ENCODE results near the gene LARGE1.

The LARGE1 gene

GRCh38 chr22:33451866-33452469, 468.3 kb downstream of the LARGE1 start:
- FAIRE-seq, result no peak
- DNase-seq (ENCODE audit: insufficient read length, low spot score), result no peak
- TF ChIP-seq POLR2AphosphoS5 (IDR thresholded peaks at IDR 0.05; ENCODE audit: low read depth, low read length) (no peak), TAF1 (IDR thresholded peaks at IDR 0.05; ENCODE audit: low read depth, low read length) (no peak), POLR2A (IDR thresholded peaks at IDR 0.05; ENCODE audit: low read depth, low read length) (no peak), POU2F2 (IDR thresholded peaks at IDR 0.05; ENCODE audit: low read depth, low read length) (no peak), SPI1 (IDR thresholded peaks at IDR 0.05; ENCODE audit: low read depth, low read length) (no peak), PAX5 (IDR thresholded peaks at IDR 0.05; ENCODE audit: insufficient read depth, low read length, severe bottlenecking) (no peak)

GRCh38 chr22:33450756-33451155, 469.5 kb downstream of the LARGE1 start:
- DNase-seq (ENCODE audit: insufficient read length, low spot score), result no peak
- FAIRE-seq, result no peak
- TF ChIP-seq PAX5 (IDR thresholded peaks at IDR 0.05; ENCODE audit: insufficient read depth, low read length, severe bottlenecking), result no peak
- TF ChIP-seq POLR2AphosphoS5 (IDR thresholded peaks at IDR 0.05; ENCODE audit: low read depth, low read length), result no peak
- TF ChIP-seq POU2F2 (IDR thresholded peaks at IDR 0.05; ENCODE audit: low read depth, low read length), result no peak
- TF ChIP-seq POLR2A (IDR thresholded peaks at IDR 0.05; ENCODE audit: low read depth, low read length), result no peak
- no peak for TF ChIP-seq TAF1 (IDR thresholded peaks at IDR 0.05; ENCODE audit: low read depth, low read length)
- TF ChIP-seq SPI1 (IDR thresholded peaks at IDR 0.05; ENCODE audit: low read depth, low read length), result no peak

- no peak for TF ChIP-seq TAF1 (IDR thresholded peaks at IDR 0.05; ENCODE audit: low read depth, low read length)
- TF ChIP-seq PAX5 (IDR thresholded peaks at IDR 0.05; ENCODE audit: insufficient read depth, low read length, severe bottlenecking), result no peak
- no peak for TF ChIP-seq POLR2AphosphoS5 (IDR thresholded peaks at IDR 0.05; ENCODE audit: low read depth, low read length)
- no peak for TF ChIP-seq SPI1 (IDR thresholded peaks at IDR 0.05; ENCODE audit: low read depth, low read length)
- no peak for TF ChIP-seq POLR2A (IDR thresholded peaks at IDR 0.05; ENCODE audit: low read depth, low read length)
- TF ChIP-seq POU2F2 (IDR thresholded peaks at IDR 0.05; ENCODE audit: low read depth, low read length), result no peak
- DNase-seq (ENCODE audit: insufficient read length, low spot score) (no peak), FAIRE-seq (no peak)
Observed at GRCh38 chr22:33447733-33448132, 472.5 kb downstream of the LARGE1 start.

- TF ChIP-seq POLR2A (IDR thresholded peaks at IDR 0.05; ENCODE audit: low read depth, low read length) (no peak), POLR2AphosphoS5 (IDR thresholded peaks at IDR 0.05; ENCODE audit: low read depth, low read length) (no peak), POU2F2 (IDR thresholded peaks at IDR 0.05; ENCODE audit: low read depth, low read length) (no peak), TAF1 (IDR thresholded peaks at IDR 0.05; ENCODE audit: low read depth, low read length) (no peak), PAX5 (IDR thresholded peaks at IDR 0.05; ENCODE audit: insufficient read depth, low read length, severe bottlenecking) (no peak), SPI1 (IDR thresholded peaks at IDR 0.05; ENCODE audit: low read depth, low read length) (no peak)
- FAIRE-seq (no peak), DNase-seq (ENCODE audit: insufficient read length, low spot score) (no peak)
Observed at GRCh38 chr22:33443683-33444082, 476.6 kb downstream of the LARGE1 start.

DNA sequence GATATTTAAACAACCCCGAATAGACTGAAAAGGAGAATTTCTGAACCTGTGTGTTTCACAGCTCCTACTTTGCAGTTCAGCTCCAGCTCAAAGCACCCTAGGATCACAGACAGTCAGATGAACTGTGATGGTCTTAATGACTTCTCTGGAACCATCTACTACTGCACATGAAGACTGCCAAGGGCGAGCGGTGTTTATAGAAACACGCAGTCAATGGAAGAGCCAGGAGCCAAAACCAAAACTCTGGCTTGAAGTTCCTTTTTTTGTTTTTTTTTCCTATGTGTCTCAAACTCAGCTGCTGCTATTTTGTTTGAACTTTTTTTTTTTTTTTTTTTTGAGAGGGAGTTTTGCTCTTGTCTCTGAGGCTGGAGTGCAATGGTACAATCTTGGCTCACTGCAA, 479.5 kb downstream of the LARGE1 start:
- FAIRE-seq (no peak), DNase-seq (ENCODE audit: insufficient read length, low spot score) (no peak)
- TF ChIP-seq POLR2AphosphoS5 (IDR thresholded peaks at IDR 0.05; ENCODE audit: low read depth, low read length) (no peak), POLR2A (IDR thresholded peaks at IDR 0.05; ENCODE audit: low read depth, low read length) (no peak), POU2F2 (IDR thresholded peaks at IDR 0.05; ENCODE audit: low read depth, low read length) (no peak), SPI1 (IDR thresholded peaks at IDR 0.05; ENCODE audit: low read depth, low read length) (no peak), PAX5 (IDR thresholded peaks at IDR 0.05; ENCODE audit: insufficient read depth, low read length, severe bottlenecking) (no peak), TAF1 (IDR thresholded peaks at IDR 0.05; ENCODE audit: low read depth, low read length) (no peak)

DNA sequence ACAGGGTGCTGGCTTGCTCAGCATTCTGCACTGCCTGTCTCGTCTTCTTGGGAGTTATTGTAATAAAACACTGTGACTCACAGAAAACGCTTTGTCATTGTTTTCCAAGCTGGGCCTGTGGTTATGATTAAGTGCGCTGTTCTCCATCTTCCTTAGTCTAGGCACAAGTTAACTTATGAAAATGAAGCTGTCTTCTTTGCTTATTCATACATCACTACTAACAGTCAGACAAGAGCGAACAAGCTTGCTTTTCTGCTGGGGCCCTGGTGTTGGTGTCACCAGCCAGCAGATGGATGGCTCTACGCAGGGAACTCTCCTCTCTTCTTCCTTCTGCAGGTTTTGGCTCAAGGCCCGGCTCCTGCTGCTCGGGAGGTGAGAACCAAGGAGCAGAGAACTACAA, 482.0 kb downstream of the LARGE1 start:
- TF ChIP-seq PAX5 (IDR thresholded peaks at IDR 0.05; ENCODE audit: insufficient read depth, low read length, severe bottlenecking) (no peak), POLR2A (IDR thresholded peaks at IDR 0.05; ENCODE audit: low read depth, low read length) (no peak), TAF1 (IDR thresholded peaks at IDR 0.05; ENCODE audit: low read depth, low read length) (no peak), POLR2AphosphoS5 (IDR thresholded peaks at IDR 0.05; ENCODE audit: low read depth, low read length) (no peak), SPI1 (IDR thresholded peaks at IDR 0.05; ENCODE audit: low read depth, low read length) (no peak), POU2F2 (IDR thresholded peaks at IDR 0.05; ENCODE audit: low read depth, low read length) (no peak)
- FAIRE-seq (no peak), DNase-seq (ENCODE audit: insufficient read length, low spot score) (no peak)

DNA sequence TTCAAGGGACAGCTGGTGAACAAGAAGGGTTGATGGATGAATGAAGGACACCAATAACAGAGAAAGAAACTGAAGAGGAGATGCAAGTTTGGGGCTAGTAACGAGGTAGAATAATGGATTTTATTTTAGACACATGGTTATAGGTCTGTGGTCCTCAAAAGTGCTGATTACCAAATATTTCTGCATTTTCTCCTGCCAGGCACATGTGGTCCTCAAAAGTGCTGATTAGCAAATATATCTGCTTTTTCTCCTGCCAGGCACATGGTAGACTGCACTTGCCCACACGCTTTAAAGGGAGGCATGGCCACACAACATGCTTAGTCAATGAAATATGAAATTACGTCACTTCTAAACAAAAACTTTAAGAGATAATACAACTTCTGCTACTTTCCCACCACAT, 489.0 kb downstream of the LARGE1 start:
- FAIRE-seq, result no peak
- TF ChIP-seq TAF1 (IDR thresholded peaks at IDR 0.05; ENCODE audit: low read depth, low read length), result no peak
- no peak for TF ChIP-seq PAX5 (IDR thresholded peaks at IDR 0.05; ENCODE audit: insufficient read depth, low read length, severe bottlenecking)
- TF ChIP-seq POU2F2 (IDR thresholded peaks at IDR 0.05; ENCODE audit: low read depth, low read length), result no peak
- TF ChIP-seq POLR2A (IDR thresholded peaks at IDR 0.05; ENCODE audit: low read depth, low read length), result no peak
- TF ChIP-seq SPI1 (IDR thresholded peaks at IDR 0.05; ENCODE audit: low read depth, low read length), result no peak
- no peak for TF ChIP-seq POLR2AphosphoS5 (IDR thresholded peaks at IDR 0.05; ENCODE audit: low read depth, low read length)
- DNase-seq (ENCODE audit: insufficient read length, low spot score), result no peak

GRCh38 chr22:33429281-33429680, 491.0 kb downstream of the LARGE1 start:
- TF ChIP-seq PAX5 (IDR thresholded peaks at IDR 0.05; ENCODE audit: insufficient read depth, low read length, severe bottlenecking) (no peak), SPI1 (IDR thresholded peaks at IDR 0.05; ENCODE audit: low read depth, low read length) (no peak), POLR2A (IDR thresholded peaks at IDR 0.05; ENCODE audit: low read depth, low read length) (no peak), POU2F2 (IDR thresholded peaks at IDR 0.05; ENCODE audit: low read depth, low read length) (no peak), TAF1 (IDR thresholded peaks at IDR 0.05; ENCODE audit: low read depth, low read length) (no peak), POLR2AphosphoS5 (IDR thresholded peaks at IDR 0.05; ENCODE audit: low read depth, low read length) (no peak)
- no peak for FAIRE-seq
- DNase-seq (ENCODE audit: insufficient read length, low spot score), result no peak

DNA sequence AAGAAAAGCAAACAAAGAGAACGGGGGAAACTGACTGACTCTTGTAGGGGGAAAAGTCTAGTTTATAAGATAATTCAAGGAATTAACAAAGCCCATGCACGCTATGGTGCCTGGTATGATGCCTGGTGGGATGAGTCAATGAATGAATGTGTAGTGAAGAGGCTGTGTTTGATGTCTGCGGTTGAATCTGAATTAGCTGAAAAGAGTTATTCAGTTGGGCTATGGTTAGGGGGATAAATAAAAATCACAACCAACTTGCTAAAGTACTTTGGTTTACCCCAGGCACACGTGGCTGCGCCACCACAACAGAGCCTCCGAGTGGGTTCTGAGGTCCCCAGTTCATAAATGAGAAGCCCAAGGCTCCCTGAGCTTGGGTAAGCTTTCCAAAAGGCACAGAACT, 492.8 kb downstream of the LARGE1 start:
- FAIRE-seq, result no peak
- TF ChIP-seq POU2F2 (IDR thresholded peaks at IDR 0.05; ENCODE audit: low read depth, low read length) (no peak), POLR2AphosphoS5 (IDR thresholded peaks at IDR 0.05; ENCODE audit: low read depth, low read length) (no peak), PAX5 (IDR thresholded peaks at IDR 0.05; ENCODE audit: insufficient read depth, low read length, severe bottlenecking) (no peak), TAF1 (IDR thresholded peaks at IDR 0.05; ENCODE audit: low read depth, low read length) (no peak), POLR2A (IDR thresholded peaks at IDR 0.05; ENCODE audit: low read depth, low read length) (no peak), SPI1 (IDR thresholded peaks at IDR 0.05; ENCODE audit: low read depth, low read length) (no peak)
- DNase-seq (ENCODE audit: insufficient read length, low spot score), result no peak
